ENCODE data around the gene IGSF21.

Gene IGSF21

GRCh38 chr1:18089488-18089887, 18.1 kb upstream of the IGSF21 start:
- Histone ChIP-seq H3K27me3 (ENCODE audit: insufficient read depth, poor library complexity, severe bottlenecking) (no peaks in the 10 kb centered on the region), H3K27ac (replicated peaks) (no peak overlapping the region), H3K4me3 (replicated peaks; ENCODE audit: insufficient read depth, low read length) (no peak overlapping the region)
- no peak for DNase-seq (ENCODE audit: low read depth in 1 of 2, low spot score in 1 of 2)
- TF ChIP-seq CTCF (IDR thresholded peaks at IDR 0.05; ENCODE audit: insufficient read depth, low read length) (no peak), SPI1 (IDR thresholded peaks at IDR 0.05; ENCODE audit: borderline replicate concordance, low read depth) (no peak), REST (IDR thresholded peaks at IDR 0.05; ENCODE audit: insufficient replicate concordance, low read depth) (no peak), POLR2AphosphoS5 (IDR thresholded peaks at IDR 0.05; ENCODE audit: low read depth) (no peak), GABPA (IDR thresholded peaks at IDR 0.05; ENCODE audit: low read depth) (no peak)

DNA sequence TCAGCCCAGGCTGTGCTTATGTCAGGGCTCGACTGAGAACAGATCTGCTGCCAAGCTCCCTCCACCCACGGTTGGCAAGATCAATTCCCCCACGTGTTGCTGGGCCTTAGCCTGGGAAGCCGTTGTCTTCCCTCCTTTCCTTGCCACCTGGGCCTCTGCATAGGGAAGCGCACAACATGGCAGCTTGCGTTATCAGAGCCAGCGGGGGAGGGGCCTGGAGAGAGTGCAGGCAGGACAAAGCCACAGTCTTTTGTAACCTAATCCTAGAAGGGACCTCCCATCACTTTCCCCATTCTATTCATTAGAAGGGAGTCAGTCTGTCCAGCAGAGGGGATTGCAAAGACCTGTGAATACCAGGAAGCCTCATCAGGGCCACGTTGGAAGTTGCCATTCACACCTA, 17.0 kb upstream of the IGSF21 start:
- TF ChIP-seq GABPA (IDR thresholded peaks at IDR 0.05; ENCODE audit: low read depth): no peak
- TF ChIP-seq REST (IDR thresholded peaks at IDR 0.05; ENCODE audit: insufficient replicate concordance, low read depth): no peak
- no peak for TF ChIP-seq CTCF (IDR thresholded peaks at IDR 0.05; ENCODE audit: insufficient read depth, low read length)
- no peak for TF ChIP-seq POLR2AphosphoS5 (IDR thresholded peaks at IDR 0.05; ENCODE audit: low read depth)
- no peak for TF ChIP-seq SPI1 (IDR thresholded peaks at IDR 0.05; ENCODE audit: borderline replicate concordance, low read depth)
- no peak overlapping the region for H3K27ac ChIP-seq (replicated peaks)
- no peak overlapping the region for H3K4me3 ChIP-seq (replicated peaks; ENCODE audit: insufficient read depth, low read length)
- no peaks in the 10 kb centered on the region for H3K27me3 ChIP-seq (ENCODE audit: insufficient read depth, poor library complexity, severe bottlenecking)
- no peak for DNase-seq (ENCODE audit: low read depth in 1 of 2, low spot score in 1 of 2)

- no peak for DNase-seq (ENCODE audit: low read depth in 1 of 2, low spot score in 1 of 2)
Observed at GRCh38 chr1:18091660-18092446, 15.7 kb upstream of the IGSF21 start.

More at GRCh38 chr1:18091660-18092446, 15.7 kb upstream of the IGSF21 start:
- TF ChIP-seq CTCF (IDR thresholded peaks at IDR 0.05; ENCODE audit: insufficient read depth, low read length): no peak
- TF ChIP-seq POLR2AphosphoS5 (IDR thresholded peaks at IDR 0.05; ENCODE audit: low read depth): no peak
- TF ChIP-seq SPI1 (IDR thresholded peaks at IDR 0.05; ENCODE audit: borderline replicate concordance, low read depth): no peak
- Histone ChIP-seq H3K27me3 (ENCODE audit: insufficient read depth, poor library complexity, severe bottlenecking) (no peaks in the 10 kb centered on the region), H3K27ac (replicated peaks) (no peak overlapping the region), H3K4me3 (replicated peaks; ENCODE audit: insufficient read depth, low read length) (no peak overlapping the region)
